GM18867 (cell line): Measurements from ENCODE around the gene LDLRAD4.

ENCODE experiments used
- ATAC-seq: cut with Tn5 transposase; IDR thresholded peaks from one replicate; pipeline ENCODE4 v1.9.1; 2021; ENCODE audit warnings: mild to moderate bottlenecking, moderate library complexity; ENCODE audit not compliant: unreplicated experiment

Gene LDLRAD4

DNA sequence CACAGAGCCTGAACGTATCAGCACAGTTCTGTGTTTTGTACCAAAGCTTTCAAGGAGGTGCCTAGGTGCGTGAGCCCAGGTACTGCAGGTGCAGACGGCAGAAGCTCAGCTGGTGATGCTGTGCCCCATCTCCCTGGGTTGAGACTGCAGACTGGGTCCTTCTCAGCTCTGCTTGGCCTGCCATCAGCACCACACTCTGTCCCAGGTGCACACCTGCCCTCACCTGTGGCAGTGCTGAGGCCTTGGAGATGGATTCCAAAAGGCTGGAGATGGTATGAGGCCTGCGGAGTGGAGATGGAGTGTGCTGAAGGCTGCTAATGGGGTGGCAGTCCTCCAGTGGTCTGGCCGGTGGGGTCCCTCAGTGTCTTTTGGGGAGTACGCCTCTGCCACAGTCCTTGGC is 9.3 kb downstream of the LDLRAD4 start:
- ATAC-seq = no peak

DNA sequence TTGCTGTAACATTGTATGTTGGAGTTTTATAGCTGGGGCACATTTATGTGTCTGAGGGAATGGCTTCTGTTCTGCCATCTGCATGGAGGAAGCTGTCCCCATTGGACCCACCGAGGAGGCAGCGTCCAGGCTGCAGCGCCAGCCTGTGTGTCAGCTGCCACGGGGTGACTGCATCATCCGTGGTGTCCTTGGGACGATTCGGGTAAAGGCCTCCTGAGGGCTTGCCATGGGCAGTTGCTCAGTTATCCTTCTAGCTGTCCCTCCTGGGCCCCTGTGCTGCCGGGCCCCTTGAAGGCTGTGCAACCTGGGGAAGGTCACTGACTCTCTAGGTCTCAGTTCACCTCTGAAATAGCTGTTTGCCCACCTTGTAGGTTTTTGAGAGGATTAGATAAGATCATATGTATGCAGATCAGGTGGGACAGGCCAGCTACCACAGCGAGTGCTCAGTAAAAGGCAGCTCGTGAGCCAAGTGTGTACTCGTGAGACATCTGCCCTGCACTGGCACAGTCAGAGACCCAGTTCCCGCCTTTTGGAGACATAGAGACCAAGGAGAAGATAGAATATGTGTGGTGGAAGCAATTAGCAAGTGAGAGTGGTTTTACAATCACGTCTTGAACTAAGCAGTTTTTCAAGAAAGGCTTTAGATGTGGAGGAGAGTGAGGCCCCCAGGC is 10.6 kb downstream of the LDLRAD4 start:
- no peak for ATAC-seq

DNA sequence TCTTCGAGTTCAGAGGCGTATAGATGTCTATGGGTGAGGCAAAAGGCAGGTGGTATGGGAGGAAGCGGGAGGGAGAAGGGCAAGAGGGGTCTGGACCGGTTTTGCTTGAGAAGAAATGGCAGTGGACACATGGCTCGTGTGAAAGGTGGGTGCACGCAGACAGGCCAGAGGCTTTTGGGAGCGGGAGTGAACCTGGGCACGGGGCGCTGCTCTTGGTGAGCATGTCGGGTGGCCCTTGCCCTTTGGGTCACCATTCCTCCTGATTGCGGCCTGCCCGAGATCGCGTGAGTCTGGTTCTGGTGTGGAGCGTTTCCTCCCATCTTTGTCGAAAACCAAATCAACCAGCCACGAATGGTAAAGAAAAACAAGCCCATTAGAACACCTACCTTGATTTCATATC is 12.6 kb downstream of the LDLRAD4 start:
- ATAC-seq = no peak

DNA sequence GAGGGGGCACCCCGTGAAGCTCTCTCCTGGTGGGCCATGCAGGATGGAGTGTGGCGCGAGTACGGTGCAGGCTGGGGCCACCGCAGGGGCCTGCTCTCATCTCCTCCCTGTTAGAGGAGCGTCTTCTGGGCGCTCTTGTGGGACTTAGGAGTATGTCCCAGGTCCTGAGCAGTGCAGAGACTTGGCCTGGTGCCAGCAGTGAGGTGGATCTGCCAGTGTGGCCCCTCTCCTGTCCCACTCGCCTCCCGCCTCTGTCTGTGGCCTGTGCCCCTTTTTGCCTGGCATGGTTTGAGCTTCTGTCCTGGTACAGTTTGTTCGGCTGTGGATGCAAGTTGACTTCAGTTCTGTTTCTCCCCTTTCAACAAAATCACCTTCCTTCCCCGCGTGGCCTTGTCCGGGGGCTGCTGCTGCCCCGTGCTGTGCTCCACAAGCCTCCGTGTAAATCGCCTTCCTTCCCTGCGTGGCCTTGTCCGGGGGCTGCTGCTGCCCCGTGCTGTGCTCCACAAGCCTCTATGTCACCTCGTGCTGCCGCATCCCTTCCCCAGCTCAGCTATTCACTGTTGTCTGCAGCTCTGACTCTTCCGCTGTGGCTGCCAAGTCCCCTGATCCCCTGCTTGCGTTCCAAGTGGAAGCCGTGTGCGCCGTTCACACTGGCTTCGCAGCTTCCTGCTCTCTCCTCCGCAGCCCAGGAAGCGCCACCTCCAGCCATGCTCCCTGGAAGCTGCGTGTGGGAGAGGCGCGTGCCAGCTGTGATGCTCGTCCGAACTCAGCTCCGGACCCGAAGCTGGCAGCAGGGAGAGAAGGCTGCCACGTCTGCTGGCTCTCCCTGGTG is 13.7 kb downstream of the LDLRAD4 start:
- no peak for ATAC-seq

DNA sequence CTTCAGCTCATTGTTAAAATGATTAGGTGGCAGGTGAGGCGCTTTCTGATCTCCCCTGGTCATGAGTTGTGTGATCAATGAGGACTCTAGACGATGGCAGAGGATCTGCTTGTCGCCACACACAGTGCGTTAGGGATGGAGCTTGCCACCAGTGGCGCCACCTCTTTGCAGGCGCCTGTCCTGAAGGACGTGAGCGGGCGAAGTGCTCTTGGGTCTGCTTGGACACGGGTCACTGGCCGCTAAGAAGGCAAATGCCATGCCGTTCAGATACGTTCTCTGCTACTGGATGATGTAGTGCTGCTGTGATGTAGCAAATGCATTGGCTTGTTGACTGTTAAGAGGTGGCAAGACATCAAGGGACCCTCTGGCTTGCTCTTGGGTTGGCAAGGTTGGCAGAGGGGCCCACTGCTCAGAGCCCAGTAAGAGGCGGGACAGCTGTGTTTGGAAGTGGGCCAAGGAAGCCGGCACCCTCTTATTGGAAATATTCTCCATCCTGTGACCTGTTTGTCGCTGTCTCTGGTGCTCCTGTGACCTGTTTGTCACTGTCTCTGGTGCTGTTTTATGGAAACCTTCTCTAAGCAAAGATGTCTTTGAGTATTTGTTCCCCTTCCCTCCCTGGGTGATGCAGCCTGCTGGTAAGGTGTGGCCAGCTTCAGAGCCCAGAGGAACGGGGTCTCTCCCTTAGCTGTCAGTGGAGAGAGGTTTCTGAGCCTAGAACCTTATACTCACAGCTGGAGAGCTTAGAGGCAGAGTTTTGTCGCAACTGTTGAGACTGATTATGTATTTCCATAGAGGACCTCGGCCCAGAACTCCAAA is 14.6 kb downstream of the LDLRAD4 start:
- ATAC-seq = no peak

DNA sequence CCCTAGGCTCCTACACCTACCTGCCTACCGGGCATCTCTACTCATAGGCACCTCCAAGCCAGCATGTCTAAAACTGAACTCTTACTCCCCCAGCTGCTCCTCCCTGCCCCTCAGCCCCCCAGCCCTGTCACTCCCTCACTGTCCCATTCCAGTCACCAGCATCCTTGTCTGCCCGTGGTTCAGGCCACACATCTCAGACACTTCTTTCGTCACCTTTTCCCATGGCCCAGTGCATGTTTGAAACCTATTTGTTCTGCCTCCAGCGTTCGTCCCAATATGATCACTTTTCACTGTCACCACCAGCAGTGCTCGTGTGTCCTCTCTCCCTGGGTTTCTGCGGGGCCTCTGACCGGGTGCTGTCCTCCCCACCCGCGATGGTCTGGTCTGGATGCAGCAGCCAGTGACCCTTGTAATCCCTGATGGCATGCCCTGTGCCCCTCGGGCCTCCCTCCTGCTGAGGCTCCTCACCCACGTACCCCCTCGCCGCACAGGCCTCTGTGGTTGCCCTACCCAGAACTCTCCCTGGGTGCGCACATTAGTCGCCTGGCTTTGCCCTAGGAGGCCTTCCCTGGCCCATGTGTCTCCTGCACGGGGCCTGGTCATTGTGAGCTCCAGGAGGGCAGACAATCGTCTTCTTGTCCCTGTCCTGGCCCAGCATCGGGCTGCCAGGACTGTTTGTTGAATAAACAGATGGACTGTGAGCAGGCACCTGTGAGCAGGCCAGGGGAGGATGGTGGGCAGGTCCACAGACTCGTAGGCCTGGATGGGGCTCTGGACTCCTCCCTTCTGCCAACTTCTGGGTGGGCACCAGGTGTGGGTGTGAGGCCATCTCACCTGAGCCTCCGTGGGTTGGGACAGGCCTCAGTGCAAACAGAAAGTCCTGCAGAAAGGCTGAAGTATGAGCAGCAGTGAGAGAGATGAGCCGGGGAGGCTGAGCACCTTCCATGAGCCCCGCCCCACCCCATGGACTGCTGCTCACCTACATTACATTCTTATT is 15.5 kb downstream of the LDLRAD4 start:
- ATAC-seq = no peak

DNA sequence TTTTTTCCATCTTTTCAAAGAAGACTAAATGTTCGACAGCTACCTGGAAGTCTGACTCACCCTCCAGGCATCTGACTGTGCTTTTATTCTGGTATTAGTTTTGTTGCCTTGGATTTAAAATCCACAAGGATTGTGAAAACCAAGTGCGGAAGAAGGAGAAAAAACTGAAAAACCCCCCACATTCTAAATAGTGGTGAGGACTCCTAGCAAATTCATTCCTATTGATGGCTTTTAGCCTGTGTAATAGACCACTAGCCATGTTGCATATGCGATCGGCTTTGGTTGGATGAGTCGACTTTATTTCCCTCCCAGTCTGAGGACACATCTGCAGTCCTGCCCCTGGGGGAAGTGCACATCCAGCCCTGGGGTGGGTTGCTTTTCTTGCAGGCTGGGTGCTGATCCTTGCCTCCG is 16.9 kb downstream of the LDLRAD4 start:
- no peak for ATAC-seq

DNA sequence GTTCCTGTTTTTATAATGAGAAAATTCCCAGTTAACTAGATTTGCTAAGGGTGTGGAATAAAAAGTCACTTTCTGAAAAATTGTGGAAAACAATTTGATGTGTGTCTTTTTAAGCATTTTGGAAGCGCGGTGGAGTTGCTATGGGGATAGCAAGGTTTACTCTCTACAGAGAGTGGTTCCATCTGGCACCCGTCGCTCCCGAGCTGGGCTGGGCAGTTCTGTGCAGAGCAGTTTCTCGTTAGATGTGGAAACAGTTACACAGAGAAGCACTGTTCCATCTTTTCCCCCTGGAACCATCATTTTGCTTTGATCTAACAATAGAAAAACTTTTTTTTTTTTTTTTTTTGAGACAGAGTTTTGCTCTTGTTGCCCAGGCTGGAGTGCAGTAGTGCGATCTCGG is 17.4 kb downstream of the LDLRAD4 start:
- ATAC-seq = no peak

DNA sequence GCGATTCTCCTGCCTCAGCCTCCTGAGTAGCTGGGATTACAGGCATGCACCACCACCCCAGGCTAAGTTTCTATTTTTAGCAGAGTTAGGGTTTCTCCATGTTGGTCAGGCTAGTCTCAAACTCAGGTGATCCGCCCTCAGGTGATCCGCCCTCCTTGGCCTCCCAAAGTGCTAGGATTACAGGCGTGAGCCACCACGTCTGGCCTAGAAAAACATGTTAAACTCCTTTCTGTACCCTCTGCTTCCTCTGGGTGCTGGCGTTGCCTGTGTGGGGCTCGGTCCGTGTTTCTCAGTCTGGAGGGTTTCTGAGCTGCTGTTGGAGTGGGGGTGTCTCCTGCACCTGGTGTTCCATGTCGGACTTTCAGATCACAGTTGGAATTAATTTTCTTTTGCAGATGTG is 17.9 kb downstream of the LDLRAD4 start:
- no peak for ATAC-seq

DNA sequence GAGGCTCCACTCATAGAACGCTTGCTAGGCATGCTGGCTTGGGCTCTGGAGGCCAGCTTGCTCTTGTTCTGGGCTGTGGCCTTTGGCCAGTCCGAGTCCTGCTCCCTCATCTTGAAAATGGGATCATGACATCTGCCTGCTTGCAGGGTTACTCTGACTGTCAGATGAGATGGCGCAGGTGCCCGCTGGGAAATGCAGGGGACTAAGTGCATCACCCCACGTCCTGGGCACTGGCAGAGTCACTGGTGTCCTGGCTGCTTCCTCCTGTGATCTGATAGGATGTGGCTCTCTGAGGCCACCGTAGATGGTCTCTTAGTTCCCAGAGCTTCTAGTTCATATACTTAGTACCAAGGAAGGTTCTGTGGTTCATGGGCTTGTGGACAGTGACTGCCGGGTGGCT is 18.5 kb downstream of the LDLRAD4 start:
- no peak for ATAC-seq

DNA sequence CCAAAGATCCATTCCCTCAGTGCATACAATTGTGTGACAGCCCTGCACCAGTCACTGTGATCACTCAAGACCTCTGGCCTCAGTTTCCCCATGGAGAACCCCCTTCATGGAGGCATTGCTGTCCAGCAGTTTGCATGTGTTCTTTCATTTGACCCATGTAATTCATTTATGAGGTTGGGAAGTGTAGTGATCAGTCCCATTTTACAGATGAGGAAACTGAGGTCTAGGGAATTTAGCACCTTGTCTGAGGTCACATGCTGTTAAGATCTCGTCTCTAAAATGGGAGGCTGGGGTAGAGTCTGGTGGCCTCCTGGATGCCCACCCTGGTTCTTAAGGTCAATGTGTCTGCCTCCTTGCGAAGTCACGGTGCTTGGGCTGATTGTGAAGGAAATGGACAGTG is 19.1 kb downstream of the LDLRAD4 start:
- ATAC-seq = no peak

DNA sequence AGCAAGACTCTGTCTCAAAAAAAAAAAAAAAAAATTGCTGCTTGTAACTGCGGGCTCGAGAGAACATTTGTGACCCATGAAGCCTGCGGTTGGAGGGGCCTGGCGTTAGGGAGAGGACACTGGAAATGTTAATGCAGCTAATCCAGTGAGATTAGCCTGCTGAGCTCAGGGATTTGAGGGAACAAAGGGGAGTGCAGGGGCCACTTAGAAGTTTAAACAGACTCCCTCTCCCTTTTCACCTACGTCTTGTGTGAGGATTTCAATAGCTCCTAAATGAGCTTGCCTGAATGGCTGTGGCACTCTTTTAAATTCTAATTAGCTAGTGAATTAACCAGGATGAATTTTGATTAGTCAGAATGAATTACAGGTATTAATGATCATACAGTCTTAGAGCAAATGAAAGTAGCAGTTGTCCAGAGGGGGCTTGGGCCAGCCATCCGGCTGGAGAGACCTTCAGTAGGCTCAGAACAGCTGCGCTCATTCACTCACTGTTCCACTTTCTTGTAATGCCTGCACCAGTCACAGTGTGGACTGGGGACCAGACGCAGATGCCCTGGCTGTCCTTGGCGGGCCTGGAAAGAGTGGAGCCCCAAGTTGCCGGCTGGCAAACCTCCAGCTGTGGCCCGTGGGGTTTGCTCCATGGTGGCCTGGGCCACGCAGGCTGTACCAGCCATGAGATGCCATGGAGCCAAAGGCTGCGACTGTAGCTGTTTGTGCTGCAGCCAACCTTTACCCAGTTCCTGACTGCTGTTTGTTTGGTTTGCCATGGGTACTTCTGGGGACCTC is 20.8 kb downstream of the LDLRAD4 start:
- ATAC-seq = no peak

DNA sequence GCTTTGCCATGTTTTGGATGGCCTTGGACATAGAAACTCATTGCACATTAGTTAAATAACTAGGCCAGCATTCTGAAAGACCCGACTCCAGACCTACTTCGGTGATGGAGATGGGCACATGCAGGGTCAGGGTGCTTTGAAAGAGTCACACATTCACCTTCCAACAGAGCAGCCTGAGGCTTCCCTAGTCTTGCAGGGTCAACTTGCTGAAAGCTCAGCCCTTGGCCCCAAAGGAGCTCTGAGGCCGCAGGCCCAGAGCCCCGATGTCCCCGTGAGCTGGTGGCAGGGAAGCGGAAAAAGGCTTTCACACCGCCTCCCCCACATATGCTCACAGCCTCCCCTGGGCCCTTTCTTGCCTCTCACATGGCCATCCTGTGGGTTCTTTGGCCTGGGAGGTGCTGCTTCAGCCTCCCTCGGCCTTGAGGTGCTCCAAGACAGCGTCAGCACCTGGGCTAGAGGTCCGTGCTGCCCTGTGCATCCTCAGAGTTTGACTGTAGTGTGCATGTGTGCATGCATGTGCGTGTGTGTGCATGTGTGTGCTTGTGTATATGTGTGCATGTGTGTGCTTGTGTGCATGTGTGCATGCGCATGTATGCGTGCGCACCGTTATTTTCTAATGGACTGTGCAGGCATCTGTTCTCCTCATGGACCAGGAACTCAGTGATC is 21.6 kb downstream of the LDLRAD4 start:
- ATAC-seq = no peak

DNA sequence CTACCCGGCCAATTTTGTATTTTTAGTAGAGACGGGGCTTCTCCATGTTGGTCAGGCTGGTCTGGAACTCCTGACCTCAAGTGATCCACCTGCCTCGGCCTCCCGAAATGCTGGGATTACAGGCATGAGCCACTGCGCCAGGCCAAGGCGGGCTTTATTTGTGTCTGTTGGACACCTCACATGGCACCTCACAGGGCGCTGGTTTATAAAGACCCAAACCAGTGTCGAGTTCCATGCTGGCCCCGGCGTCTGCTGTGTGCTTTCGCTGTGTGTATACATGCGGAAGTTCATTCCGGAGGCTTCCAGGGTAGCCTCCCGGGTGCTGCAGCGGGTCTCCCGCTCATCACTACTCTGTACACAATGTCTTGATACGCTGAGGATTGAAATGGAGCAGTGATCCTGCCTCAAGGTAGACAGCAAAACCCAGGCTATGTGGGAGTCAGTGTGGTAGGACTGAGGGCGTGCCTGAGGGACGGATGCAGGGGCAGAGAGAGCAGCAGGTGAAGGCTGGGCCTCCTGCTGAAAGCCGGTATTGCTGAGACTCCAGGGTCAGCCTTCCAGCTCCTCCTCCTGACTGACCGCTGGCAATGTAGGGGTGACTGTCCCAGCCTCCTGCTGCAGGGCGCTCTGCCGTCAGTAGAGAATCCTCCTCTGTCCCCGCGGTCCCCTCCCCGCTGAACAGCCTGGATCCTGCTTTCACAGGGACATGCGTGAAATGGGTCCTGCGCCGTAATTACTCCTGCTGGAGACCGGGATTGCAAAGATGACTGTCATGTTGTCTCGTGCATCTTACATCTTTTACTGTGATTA is 22.7 kb downstream of the LDLRAD4 start:
- no peak for ATAC-seq

DNA sequence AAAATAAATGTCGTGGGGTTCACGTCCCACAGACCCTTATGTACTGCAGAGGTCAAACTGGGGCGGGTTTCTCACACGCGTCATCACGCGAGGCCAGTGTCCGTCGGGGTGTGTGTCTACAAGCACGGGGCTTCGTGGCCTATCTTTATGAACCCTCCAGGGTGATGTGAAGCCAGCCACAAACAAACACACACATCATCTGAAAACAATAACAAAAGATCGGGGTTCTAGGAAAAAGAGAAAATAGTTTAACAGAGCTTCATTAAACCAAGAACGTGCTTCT is 23.3 kb downstream of the LDLRAD4 start:
- no peak for ATAC-seq

DNA sequence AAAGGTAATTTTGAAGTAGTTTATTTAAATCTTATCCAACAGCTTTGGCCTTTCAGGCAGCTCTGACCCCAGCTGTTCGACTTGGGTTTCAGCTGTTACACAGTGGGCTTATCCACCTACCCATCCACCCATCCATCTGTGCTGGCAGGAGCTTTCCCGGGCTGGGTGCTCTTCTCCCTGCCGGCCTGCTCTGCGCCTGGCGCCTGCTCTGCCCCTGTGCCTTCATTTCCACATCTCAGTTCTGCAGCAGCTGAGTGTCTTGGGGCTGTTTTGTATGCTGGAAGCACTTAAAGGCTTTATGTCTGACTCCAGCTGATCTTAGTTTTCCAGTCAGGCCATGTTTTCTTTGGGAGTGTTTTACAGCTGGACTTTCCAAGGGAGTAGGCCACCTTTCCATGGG is 24.2 kb downstream of the LDLRAD4 start:
- no peak for ATAC-seq

DNA sequence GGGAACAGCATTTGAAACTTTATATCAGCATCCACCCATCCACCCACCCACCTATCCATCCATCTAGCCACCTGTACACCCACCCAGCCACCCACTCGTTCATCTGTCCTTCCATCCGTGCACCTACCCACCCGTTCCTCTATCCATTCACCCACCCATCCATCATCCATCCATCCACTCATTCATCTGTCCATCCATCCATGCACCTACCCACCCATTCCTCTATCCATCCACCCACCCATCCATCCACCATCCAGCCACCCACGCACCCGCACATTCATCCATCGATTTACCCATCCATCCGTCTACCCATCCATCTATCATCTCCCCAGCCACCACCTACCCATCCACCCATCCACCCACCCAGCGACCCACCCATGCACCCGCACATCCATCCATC is 24.8 kb downstream of the LDLRAD4 start:
- ATAC-seq = no peak

DNA sequence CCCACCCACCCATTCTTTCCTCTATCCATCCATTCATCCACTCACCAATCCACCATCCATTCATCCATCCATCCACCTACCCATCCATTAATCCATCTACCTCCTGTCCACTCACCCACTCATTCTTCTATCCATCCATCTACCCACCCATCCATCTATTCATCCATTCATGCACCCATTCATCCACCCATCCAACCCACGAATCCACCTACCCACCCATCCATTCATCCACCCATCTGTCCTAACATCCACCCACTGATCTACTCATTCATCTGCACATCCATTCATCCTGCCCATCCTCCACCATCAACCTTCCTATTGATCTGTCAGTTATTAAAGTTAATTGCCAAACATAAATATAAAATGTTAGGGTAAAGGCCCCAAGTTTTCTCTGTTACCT is 25.6 kb downstream of the LDLRAD4 start:
- no peak for ATAC-seq
